Measurements from ENCODE around the gene CNTNAP2.
A peak's percentile ranks its signal among the peaks of the same experiment; 100 is the strongest.

CNTNAP2 gene

DNA sequence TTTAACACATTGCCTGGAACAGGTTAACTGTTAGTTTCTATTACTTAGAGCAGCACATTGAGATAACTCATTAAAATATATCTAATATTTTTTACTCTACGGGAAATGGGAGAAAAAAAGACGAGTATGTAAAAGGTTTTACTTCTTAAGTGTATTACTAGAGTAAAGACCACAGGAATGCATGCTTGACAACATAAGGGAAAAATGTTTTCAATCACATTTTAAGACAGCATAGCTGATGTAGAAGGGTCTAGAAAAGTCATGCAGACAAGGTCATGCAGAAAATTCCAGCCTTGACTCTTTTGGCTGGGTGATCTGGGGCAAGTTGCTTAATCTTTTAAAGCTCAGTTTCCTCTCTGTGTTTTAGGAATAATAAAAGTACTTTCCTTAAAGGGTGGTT lies 806.2 kb downstream of the CNTNAP2 start:
- FAIRE-seq: no peak

GRCh38 chr7:146926841-146927240 lies 810.2 kb downstream of the CNTNAP2 start:
- FAIRE-seq: no peak

DNA sequence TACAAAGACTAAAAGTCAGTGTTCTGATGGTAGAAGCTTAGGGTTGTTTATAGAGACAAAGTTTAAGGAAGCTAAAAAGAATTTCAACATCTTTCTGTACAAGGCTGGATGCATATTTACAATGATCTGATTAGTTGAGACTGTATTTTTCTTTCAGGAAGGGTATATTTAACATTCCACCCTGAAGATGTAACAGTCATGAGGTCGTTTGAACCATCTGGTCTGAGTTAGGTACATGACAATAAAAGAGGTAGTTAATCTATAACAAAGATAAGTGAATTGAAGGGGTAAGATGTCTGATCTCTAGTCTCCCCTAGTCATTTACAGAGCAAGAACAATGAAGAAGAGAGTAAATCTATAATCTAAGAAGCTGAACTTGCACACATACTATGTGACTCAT lies 821.2 kb downstream of the CNTNAP2 start:
- no peak for FAIRE-seq

GRCh38 chr7:146943483-146943882 lies 826.9 kb downstream of the CNTNAP2 start:
- no peak for FAIRE-seq

- FAIRE-seq: no peak
Observed at GRCh38 chr7:146948703-146949102, 832.1 kb downstream of the CNTNAP2 start.

DNA sequence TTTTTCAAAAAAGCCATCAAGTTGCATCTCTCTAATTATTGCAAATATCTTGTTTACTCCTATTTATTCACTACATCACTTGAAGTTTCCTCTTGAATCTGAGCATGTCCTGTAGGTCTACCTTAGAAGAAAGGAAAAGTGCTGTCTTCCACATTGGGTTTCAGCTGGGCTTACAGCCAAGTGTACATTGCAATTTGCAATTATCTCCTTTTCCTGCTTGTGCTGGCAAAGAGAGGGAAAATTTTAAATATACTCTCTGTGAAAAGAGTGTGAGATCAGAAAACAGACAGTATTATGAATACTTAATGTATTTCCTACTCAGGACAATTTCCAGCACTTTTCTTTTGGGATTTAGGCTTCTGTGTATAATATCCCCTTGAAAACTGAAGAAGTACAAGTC lies 839.7 kb downstream of the CNTNAP2 start:
- no peak for FAIRE-seq

GRCh38 chr7:146956853-146957252 lies 840.3 kb downstream of the CNTNAP2 start:
- no peak for FAIRE-seq

GRCh38 chr7:146960773-146961391 lies 844.3 kb downstream of the CNTNAP2 start:
- FAIRE-seq: no peak

GRCh38 chr7:146961617-146962016 lies 845.0 kb downstream of the CNTNAP2 start:
- FAIRE-seq: no peak

DNA sequence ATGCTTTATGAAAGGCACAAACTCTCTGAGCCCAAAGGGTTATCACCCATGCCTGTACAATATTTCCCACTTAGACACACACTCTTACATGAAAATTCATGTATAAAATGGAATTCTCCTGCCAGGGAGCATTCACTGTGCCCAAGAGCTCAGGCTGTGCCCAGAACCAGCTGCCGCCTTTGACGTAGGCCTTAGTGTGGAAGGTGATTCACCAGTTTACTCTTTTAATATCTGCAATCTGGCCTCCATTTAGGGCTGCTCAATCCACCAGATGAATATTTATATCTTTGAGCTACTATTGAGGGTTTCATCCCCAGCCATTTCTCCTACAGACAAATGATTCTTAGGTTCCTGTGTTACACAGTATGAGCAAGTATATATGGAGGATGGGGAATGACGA lies 849.7 kb downstream of the CNTNAP2 start:
- no peak for FAIRE-seq

- FAIRE-seq: no peak
Observed at GRCh38 chr7:146982482-146982881, 865.9 kb downstream of the CNTNAP2 start.

DNA sequence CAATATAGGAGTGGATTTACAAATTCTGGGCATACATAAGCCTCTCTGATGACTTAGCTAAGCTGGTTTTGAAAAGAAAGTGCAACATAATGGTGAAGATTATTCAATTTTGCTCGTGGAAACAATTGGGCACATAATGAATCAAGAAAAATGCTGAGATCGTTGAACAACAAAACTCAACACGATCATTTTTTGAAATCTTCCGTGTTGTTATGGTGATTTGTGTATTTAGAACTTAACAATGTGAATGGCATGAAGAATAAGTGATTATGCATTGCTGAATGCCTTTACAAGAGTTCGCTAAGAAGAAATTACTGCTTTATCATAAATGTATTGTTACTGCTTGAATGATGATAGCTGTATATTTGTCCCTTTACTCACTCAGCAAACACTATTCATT lies 875.0 kb downstream of the CNTNAP2 start:
- FAIRE-seq: no peak

DNA sequence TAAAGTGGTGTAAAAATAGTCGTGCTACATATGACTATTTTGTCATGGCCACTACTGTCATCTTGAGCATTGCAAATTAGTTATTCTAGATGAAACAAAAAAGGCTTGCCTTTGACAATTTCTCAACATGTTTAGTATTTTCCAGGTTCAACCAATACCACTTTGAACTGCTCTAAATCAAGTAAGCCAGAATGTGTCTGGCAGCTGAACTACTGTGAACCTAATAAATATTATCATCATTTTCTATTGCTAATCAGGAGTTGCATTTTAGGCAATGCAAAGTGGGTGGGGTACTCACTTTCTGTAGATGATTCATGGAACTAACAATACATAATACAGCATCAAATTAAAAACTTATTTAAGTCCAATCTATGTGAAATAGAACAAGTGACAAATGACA lies 877.2 kb downstream of the CNTNAP2 start:
- no peak for FAIRE-seq

- FAIRE-seq: no peak
Observed at GRCh38 chr7:147008530-147008929, 891.9 kb downstream of the CNTNAP2 start.

DNA sequence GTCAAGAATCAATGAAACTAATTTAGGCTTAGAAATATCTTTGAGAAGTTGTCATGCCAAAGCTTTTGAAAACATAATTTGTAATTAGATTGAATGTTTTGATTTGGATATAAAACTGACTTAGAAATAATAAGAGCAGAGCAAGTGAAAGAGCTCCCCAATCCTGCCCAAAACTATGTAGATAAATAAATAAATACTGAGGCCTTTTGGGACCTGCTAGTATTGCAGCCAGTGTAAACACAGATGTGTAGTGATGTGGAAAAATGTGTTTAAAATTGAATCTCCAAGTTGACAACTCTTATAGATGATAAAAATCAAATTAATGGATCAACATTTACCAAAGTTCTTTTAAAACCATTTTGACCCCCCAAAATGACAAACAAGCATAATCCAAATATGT lies 896.1 kb downstream of the CNTNAP2 start:
- peak; percentile 67 for FAIRE-seq

GRCh38 chr7:147013825-147014224 lies 897.2 kb downstream of the CNTNAP2 start:
- FAIRE-seq: no peak

DNA sequence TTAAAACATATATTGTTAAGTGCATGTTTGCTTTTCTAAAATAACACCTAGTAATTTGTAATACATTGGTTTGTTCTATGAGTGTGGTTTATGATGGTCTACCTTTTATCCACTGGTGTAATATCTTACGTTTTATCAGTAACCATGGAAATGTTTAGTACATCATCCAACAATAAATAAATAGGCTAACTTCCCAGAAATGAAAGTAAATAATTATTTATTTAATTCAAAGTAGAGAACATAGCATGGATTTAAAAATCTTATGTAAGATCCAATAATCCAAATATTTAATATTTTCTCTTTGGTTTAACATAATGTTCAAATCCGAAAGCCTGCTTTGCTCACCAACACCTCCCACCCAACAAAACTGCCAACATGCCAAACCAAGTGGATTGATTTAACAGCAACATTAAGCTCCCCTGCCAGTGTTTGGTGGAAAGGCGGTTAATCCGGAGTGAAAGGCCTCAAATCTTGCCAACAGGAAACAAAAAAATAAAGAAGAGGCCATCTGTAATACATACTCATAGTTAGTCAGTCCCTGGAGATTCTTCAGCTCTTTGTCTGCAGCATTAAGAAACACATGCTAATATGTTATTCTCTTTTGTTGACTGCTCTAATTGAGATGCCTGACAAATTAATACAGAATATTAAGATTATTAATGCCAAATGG lies 897.8 kb downstream of the CNTNAP2 start:
- peak; percentile 54 for FAIRE-seq

GRCh38 chr7:147015999-147016398 lies 899.4 kb downstream of the CNTNAP2 start:
- FAIRE-seq: no peak

DNA sequence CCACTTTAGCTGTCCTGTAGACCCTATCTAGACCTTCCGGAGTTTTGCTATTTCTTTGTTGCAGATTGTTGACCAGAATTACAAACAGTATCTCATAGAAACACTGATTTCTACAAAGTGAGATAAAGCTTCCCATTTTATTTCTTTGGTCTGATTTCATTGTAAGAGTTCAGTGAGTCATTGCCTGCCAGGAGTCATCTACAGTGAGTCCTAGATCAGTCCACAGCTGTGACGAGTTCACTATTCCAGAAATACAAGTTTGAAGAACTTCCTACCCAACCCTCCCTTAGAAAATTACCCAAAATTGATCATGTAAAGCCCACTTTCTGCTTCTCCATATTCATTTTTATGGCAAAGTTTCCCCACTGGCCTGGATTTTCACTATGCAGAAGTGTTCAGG lies 905.5 kb downstream of the CNTNAP2 start:
- no peak for FAIRE-seq

- no peak for FAIRE-seq
Observed at GRCh38 chr7:147023440-147023839, 906.8 kb downstream of the CNTNAP2 start.

DNA sequence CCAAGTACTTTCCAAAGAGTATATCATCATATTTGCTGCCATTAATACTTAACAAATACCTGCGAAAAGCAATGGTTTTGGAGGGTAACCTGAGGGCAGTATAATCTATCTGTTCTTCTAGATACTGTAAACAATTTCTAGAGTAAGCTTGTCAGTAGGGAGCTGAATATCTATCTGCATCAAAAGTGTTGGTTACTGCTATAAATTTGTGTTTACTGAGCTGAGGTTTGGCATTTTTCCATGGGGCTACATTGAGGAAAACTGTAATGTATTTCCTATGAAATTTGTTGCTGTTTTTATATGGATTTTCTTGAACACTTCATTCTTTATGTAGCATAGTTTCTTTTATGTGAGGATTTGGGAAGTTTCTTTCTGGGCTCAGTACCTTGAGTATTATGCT lies 913.4 kb downstream of the CNTNAP2 start:
- no peak for FAIRE-seq

- no peak for FAIRE-seq
Observed at GRCh38 chr7:147033641-147034040, 917.0 kb downstream of the CNTNAP2 start.

GRCh38 chr7:147041438-147041837 lies 924.8 kb downstream of the CNTNAP2 start:
- FAIRE-seq: no peak

DNA sequence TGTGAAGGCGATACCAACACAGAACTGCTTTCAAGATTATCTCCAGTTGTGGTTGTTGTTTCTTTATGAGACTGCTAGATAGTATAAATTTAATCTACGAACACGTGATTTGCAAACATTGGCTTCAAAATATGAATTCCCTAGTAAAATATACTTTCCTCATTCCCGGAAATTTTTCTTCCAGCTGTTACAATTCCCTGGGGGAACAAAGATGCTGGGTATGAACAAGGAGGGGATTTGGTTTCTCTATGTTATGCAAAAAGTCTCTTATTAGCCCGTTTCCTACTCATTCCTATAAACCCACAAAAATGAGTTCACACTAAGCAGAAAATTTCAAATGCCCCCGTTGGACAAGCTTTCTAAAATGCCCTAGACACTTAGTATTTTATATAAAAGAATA lies 928.3 kb downstream of the CNTNAP2 start:
- FAIRE-seq: no peak

GRCh38 chr7:147047696-147048095 lies 931.1 kb downstream of the CNTNAP2 start:
- FAIRE-seq: no peak
